ENCODE measurements around the gene GPR37L1.

Gene GPR37L1

DNA sequence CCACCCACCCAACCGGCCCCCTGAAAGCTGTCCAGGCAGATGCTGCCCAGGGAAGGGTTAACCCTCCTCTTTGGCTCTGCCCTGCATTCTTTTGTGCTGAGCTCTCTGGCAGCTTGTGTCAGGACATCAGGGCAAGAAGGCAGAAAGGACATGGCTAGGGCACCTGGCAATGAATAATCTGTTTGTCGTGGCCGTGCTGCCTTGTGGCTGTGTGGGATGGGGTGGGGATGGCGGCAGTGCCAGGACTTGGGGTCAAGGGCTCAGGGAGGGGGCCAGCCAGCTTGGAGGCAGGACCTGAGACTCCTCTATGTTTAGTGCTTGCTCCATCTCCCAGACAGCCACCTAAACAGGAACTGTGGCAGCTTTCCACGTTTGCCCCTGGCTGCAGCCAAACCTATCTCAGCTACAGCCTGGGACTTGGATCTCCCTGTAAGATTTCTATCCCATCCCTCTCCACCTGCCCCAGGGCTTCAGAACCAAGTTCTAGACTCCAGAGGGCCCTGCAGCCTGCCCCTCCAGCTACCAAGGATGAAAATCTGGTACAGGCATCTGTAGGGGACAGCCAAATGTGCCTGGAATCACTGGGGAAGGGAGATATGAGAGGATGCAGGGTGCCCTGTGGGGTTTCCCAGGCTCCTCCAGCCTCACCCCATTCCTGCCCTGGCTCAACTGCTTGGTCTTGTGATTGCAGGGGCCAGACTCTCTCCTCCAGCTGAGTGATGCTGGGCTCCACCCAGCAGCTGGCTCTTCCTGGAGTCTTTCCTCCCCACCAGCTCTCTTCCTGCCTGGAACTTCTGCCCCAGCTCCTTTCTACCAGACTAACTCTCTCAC lies 9.6 kb upstream of the GPR37L1 start:
- DNase-seq (ENCODE audit: extremely low read depth, insufficient read length), result no peak
- TF ChIP-seq, protein P1, sequence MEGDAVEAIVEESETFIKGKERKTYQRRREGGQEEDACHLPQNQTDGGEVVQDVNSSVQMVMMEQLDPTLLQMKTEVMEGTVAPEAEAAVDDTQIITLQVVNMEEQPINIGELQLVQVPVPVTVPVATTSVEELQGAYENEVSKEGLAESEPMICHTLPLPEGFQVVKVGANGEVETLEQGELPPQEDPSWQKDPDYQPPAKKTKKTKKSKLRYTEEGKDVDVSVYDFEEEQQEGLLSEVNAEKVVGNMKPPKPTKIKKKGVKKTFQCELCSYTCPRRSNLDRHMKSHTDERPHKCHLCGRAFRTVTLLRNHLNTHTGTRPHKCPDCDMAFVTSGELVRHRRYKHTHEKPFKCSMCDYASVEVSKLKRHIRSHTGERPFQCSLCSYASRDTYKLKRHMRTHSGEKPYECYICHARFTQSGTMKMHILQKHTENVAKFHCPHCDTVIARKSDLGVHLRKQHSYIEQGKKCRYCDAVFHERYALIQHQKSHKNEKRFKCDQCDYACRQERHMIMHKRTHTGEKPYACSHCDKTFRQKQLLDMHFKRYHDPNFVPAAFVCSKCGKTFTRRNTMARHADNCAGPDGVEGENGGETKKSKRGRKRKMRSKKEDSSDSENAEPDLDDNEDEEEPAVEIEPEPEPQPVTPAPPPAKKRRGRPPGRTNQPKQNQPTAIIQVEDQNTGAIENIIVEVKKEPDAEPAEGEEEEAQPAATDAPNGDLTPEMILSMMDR (IDR thresholded peaks at IDR 0.05; ENCODE audit: insufficient read depth, low read length, poor library complexity, severe bottlenecking), result no peak

GRCh38 chr1:202113690-202114300 lies 8.9 kb upstream of the GPR37L1 start:
- no peak for DNase-seq (ENCODE audit: extremely low read depth, insufficient read length)
- H3K27me3 ChIP-seq (replicated peaks; ENCODE audit: control insufficient read depth, insufficient read depth, low read length), result no peaks in the 10 kb centered on the region
- H3K36me3 ChIP-seq (ENCODE audit: control insufficient read depth, insufficient read depth, low read length), result no peaks in the 10 kb centered on the region
- no peak overlapping the region for H3K4me3 ChIP-seq (replicated peaks; ENCODE audit: low read depth, low read length)
- TF ChIP-seq, protein P1 (IDR thresholded peaks at IDR 0.05; ENCODE audit: insufficient read depth, low read length, poor library complexity, severe bottlenecking), result no peak

More for the DNA sequence above, 9.6 kb upstream of the GPR37L1 start:
- Histone ChIP-seq H3K27me3 (replicated peaks; ENCODE audit: control insufficient read depth, insufficient read depth, low read length) (no peaks in the 10 kb centered on the region), H3K36me3 (ENCODE audit: control insufficient read depth, insufficient read depth, low read length) (no peaks in the 10 kb centered on the region), H3K4me3 (replicated peaks; ENCODE audit: low read depth, low read length) (no peak overlapping the region)

GRCh38 chr1:202116287-202116686 lies 6.4 kb upstream of the GPR37L1 start:
- no peak for DNase-seq (ENCODE audit: extremely low read depth, insufficient read length)
- Histone ChIP-seq H3K36me3 (ENCODE audit: control insufficient read depth, insufficient read depth, low read length) (no peaks in the 10 kb centered on the region), H3K27me3 (replicated peaks; ENCODE audit: control insufficient read depth, insufficient read depth, low read length) (no peaks in the 10 kb centered on the region), H3K4me3 (replicated peaks; ENCODE audit: low read depth, low read length) (no peak overlapping the region)
- TF ChIP-seq, protein P1 (IDR thresholded peaks at IDR 0.05; ENCODE audit: insufficient read depth, low read length, poor library complexity, severe bottlenecking), result no peak

DNA sequence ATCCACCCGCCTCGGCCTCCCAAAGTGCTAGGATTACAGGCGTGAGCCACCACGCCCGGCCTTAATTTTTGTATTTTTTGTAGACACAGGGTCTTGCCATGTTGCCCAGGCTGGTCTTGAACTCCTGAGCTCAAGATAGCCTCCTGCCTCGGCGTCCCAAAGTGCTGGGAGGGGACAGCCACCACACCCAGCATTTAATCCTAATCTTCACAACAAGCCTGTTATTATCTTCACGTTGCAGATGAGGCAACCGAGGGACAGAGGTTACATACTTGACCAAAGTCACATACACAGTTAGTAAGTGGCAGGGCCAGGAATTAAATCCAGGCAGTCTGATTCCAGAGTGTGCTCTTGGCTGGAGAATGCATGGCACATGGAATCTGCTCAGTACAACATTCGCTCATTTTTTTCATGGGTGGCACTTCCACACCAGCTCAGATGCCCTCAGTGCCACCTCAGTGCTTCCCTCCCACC lies 4.8 kb upstream of the GPR37L1 start:
- DNase-seq (ENCODE audit: extremely low read depth, insufficient read length), result no peak
- no peak overlapping the region for H3K4me3 ChIP-seq (replicated peaks; ENCODE audit: low read depth, low read length)
- no peaks in the 10 kb centered on the region for H3K27me3 ChIP-seq (replicated peaks; ENCODE audit: control insufficient read depth, insufficient read depth, low read length)
- TF ChIP-seq, protein P1 (IDR thresholded peaks at IDR 0.05; ENCODE audit: insufficient read depth, low read length, poor library complexity, severe bottlenecking), result no peak
- H3K36me3 ChIP-seq (ENCODE audit: control insufficient read depth, insufficient read depth, low read length), result no peaks in the 10 kb centered on the region

DNA sequence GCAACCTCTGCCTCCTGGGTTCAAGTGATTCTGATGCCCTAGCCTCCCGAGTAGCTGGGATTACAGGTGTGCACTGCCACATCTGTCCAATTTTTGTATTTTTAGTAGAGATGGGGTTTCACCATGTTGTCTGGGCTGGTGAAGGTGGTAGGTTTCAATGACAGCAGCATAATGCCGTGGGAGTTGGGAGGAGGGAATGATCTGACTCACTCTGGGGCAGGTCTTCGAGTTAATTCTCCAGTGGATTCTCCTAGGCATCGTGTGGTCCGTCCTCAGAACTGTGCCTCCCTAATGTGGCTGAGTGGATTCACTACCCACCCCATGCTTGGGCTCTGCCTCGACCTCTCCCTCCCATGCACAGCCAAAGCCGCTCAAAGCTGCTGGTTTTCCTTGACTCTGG lies 1.7 kb upstream of the GPR37L1 start:
- no peak overlapping the region for H3K4me3 ChIP-seq (replicated peaks; ENCODE audit: low read depth, low read length)
- H3K36me3 ChIP-seq (ENCODE audit: control insufficient read depth, insufficient read depth, low read length), result no peaks in the 10 kb centered on the region
- H3K27me3 ChIP-seq (replicated peaks; ENCODE audit: control insufficient read depth, insufficient read depth, low read length), result peaks cover 2% of the 10 kb centered on the region; the same call in 1 of the 2 replicates
- no peak for DNase-seq (ENCODE audit: extremely low read depth, insufficient read length)
- TF ChIP-seq, protein P1 (IDR thresholded peaks at IDR 0.05; ENCODE audit: insufficient read depth, low read length, poor library complexity, severe bottlenecking), result no peak

All from GM06990 (cell line).